Progenitor cell of endocrine pancreas (in vitro differentiated cells): ENCODE measurements around the gene LAMA2. TPM values are rescaled to one million over a fixed set of nuclear protein-coding genes. Genes with fewer than 3 reads are reported as not detected.

ENCODE experiments used
- DNase-seq: peaks from one replicate; pipeline ENCODE4 v3.0.0; 2021; ENCODE audit warnings: low spot score; ENCODE audit not compliant: unreplicated experiment
- H3K27ac Mint-ChIP-seq: 2 replicates; pipeline ENCODE4 v1.8.0; 2021; ENCODE audit warnings: mild to moderate bottlenecking, moderate library complexity, mixed read lengths
- H3K27me3 Mint-ChIP-seq: 2 replicates; pipeline ENCODE4 v1.8.0; 2021; ENCODE audit warnings: mixed read lengths
- H3K36me3 Mint-ChIP-seq: 2 replicates; pipeline ENCODE4 v1.8.0; 2022; ENCODE audit warnings: mixed read lengths; ENCODE audit not compliant: insufficient read depth
- H3K4me1 Mint-ChIP-seq: 2 replicates; pipeline ENCODE4 v1.8.0; 2021; ENCODE audit warnings: low read depth, mixed read lengths
- H3K4me3 Mint-ChIP-seq: 2 replicates; pipeline ENCODE4 v1.8.0; 2021; ENCODE audit warnings: low read depth, mild to moderate bottlenecking, moderate library complexity, mixed read lengths
- H3K9me3 Mint-ChIP-seq: 2 replicates; pipeline ENCODE4 v1.8.0; 2021; ENCODE audit warnings: low read depth, mixed read lengths
- CTCF ChIP-seq: fragments of 200-600 bp; sonication (generic); IDR thresholded peaks from one replicate; pipeline ENCODE4 v1.5.0; 2021; ENCODE audit warnings: antibody characterized with exemption, mild to moderate bottlenecking; ENCODE audit not compliant: unreplicated experiment
- total RNA-seq: library from RNA; stranded (reverse); gene quantifications from 2 replicates; pipeline ENCODE4 v1.2.1, GENCODE V29; 2021

LAMA2 gene
- total RNA-seq, 1 donor from 2014 or later, result 0.22 TPM

DNA sequence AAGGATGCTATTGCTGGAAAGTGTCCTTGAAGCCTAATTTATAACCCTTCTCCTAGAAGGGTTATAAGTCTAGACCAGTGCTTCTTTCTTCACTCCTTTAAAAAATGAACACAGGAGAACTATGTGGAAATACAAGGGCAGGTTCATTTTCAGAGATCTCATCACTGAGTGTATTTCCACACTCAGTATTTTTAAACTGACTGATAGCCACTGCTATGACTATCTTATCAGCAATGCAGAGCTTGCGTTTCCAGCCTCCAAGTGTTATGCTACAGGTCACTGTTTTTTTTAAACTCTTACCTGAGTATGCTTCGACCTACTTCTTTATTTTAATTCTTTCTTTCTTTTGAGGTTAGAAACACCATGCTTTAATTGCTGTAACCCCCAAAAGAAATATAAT lies 508.0 kb downstream of the LAMA2 start:
- no peak for DNase-seq
- TF ChIP-seq CTCF, result no peak

GRCh38 chr6:129393654-129394053 lies 510.7 kb downstream of the LAMA2 start:
- DNase-seq, result no peak
- H3K4me1 Mint-ChIP-seq, result no peaks in the 10 kb centered on the region
- no peaks in the 10 kb centered on the region for H3K36me3 Mint-ChIP-seq
- H3K4me3 Mint-ChIP-seq, result no peak overlapping the region
- TF ChIP-seq CTCF, result no peak
- no peaks in the 10 kb centered on the region for H3K9me3 Mint-ChIP-seq
- H3K27me3 Mint-ChIP-seq, result no peaks in the 10 kb centered on the region
- no peak overlapping the region for H3K27ac Mint-ChIP-seq

More for the DNA sequence above, 508.0 kb downstream of the LAMA2 start:
- Mint-ChIP-seq H3K27me3 (no peaks in the 10 kb centered on the region), H3K4me3 (no peak overlapping the region), H3K4me1 (no peaks in the 10 kb centered on the region), H3K9me3 (no peaks in the 10 kb centered on the region), H3K36me3 (no peaks in the 10 kb centered on the region), H3K27ac (no peak overlapping the region)

DNA sequence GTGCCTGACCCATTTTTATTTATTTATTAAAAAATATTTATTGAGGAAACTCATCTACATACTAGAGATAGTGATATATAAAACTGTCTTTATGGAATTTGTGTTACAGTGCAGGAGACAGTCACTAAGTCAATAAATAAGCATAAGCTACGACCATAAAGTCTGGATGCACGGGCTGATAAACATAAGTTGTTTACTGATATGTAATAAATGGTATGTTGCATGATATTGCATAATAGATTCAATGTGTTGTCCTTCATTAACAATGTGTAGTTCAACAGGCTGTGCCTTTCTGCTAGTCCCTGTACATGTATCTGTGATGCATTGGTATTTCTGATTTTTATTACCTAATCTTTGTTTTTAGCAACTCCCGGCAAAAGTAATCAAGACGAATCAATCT lies 515.8 kb downstream of the LAMA2 start:
- H3K4me3 Mint-ChIP-seq, result no peak overlapping the region
- no peaks in the 10 kb centered on the region for H3K9me3 Mint-ChIP-seq
- H3K27ac Mint-ChIP-seq, result no peak overlapping the region
- no peak for DNase-seq
- no peaks in the 10 kb centered on the region for H3K4me1 Mint-ChIP-seq
- TF ChIP-seq CTCF, result no peak
- H3K27me3 Mint-ChIP-seq, result no peaks in the 10 kb centered on the region
- H3K36me3 Mint-ChIP-seq, result no peaks in the 10 kb centered on the region

DNA sequence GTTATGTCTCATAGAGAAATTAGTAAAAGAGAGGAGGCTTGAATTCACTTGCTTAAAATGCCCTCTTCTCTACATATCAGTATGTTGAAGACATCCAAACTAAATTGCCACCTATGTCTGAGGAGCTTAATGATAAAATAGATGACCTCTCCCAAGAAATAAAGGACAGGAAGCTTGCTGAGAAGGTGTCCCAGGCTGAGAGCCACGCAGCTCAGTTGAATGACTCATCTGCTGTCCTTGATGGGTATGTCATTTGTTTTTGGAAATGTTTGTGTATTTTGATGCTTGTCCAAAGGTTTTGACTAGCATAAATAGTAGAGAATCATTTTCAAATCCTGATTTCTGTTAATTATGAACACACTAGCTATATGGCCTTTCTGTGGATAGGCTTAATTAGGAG lies 519.3 kb downstream of the LAMA2 start:
- H3K4me1 Mint-ChIP-seq, result no peaks in the 10 kb centered on the region
- H3K4me3 Mint-ChIP-seq, result no peak overlapping the region
- H3K36me3 Mint-ChIP-seq, result no peaks in the 10 kb centered on the region
- H3K9me3 Mint-ChIP-seq, result no peaks in the 10 kb centered on the region
- no peak for DNase-seq
- TF ChIP-seq CTCF, result no peak
- no peak overlapping the region for H3K27ac Mint-ChIP-seq
- H3K27me3 Mint-ChIP-seq, result no peaks in the 10 kb centered on the region

DNA sequence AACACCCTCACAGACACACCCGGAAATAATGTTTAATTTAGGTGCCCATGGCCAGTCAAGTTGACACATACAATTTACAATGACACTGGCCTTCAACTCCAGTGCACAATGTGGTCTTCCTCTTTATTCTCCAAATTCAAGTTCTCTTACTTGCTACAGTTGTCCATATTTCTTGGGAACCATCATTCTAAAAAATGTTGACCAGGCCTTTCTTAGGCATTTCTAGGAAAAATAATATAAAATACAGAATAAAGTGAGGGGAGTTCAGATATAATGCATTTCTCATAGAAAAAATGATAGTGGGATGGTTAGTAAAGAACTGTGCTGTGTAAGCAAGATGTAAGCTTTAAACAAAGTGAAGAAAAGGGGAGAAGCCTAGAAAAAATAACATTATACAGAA lies 528.2 kb downstream of the LAMA2 start:
- H3K4me3 Mint-ChIP-seq, result no peak overlapping the region
- no peak for TF ChIP-seq CTCF
- no peak for DNase-seq
- no peaks in the 10 kb centered on the region for H3K27me3 Mint-ChIP-seq
- no peaks in the 10 kb centered on the region for H3K4me1 Mint-ChIP-seq
- no peaks in the 10 kb centered on the region for H3K9me3 Mint-ChIP-seq
- H3K27ac Mint-ChIP-seq, result no peak overlapping the region
- H3K36me3 Mint-ChIP-seq, result no peaks in the 10 kb centered on the region
